ENCODE results near the gene VTCN1.
"Not testable (repeated sequence)": the region's sequence is repeated elsewhere in the genome, so short reads cannot be mapped to it uniquely, and the experiment has no call there.

VTCN1 gene

DNA sequence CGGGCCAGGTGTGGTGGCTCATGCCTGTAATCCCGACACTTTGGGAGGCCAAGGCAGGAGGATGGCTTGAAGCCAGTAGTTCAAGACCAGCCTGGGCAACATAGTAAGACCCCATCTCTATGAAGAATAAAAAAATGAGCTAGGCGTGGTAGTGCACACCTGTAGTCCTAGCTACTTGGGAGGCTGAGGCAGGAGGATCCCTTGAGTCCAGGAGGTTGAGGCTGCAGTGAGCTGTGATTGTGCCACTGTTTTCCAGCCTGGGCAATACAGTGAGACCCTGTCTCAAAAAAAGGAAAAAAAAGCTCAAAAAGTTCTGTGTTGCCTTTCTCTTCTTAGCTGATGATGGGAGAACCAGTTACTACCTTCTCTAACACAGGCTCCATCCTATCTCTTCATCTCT, 108.9 kb downstream of the VTCN1 start:
- DNase-seq (ENCODE audit: low read depth in 1 of 2, low spot score in 1 of 2): not testable (repeated sequence)

DNA sequence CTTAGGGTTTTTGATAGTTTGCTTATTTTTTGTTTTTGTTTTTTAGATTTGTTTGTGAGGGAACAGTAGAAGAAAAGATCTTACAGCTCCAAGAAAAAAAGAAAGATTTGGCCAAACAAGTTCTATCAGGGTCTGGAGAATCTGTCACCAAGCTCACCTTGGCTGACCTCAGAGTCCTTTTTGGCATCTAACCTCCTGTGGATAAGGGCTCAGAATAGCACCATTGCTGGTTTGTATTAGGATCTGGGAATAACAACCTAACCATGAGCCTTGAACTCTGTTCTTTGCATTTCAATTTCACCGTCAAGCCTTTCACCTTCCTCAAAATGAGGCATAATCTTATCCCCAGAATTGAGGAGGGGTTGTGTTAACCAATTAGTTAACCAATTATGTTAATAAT, 109.4 kb downstream of the VTCN1 start:
- no peak for DNase-seq (ENCODE audit: low read depth in 1 of 2, low spot score in 1 of 2)

DNA sequence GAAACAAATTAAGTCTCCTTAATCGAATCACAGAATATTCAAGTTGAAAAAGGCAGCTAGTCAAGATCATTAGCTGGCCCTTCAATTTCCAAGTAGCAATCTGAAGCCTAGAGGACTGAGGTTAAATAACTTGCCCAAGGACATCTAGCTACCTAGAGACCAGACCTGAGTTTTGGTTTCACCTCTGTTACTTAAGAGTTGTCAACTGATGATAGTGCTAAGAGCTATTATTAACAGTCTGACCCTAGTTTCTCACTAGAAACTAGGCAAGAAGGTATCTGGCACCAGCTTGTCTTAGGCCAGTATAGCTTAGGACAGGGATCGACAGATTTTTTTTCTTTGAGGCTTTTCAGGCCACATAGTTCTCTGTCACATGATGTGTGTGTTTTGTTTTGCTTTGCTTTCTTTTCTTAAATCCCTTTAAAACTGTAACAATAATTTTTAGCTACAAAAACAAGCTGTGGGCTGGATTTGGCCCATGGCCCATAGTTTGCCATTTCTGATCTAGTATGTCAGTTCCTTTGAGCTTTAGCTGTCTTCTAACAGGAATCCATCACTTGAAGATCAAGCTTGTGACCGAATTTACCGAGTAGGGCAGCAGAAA, 112.3 kb downstream of the VTCN1 start:
- no peak for DNase-seq (ENCODE audit: low read depth in 1 of 2, low spot score in 1 of 2)

- no peak for DNase-seq (ENCODE audit: low read depth in 1 of 2, low spot score in 1 of 2)
Observed at GRCh38 chr1:117097443-117097842, 113.3 kb downstream of the VTCN1 start.

DNA sequence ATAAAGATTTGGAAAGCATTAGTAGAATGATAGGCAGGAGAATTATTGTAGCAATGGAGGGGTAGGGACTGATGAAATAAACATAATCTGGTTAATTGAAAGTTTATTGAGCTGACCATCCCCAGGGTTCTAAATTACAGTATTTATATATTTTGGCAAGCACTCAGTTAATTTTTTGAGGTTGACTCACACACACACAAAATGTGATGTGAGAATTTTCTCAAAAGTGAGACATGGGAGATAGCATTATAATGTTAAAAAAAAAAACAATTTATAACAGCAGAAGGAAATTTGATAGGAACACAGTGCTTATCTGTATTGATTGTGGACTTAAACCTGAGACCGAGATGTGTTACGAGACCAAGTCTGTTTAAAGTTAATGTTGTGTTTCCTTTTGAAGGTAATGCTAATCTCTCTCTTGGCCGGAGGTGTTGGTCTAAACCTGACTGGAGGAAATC, 113.7 kb downstream of the VTCN1 start:
- no peak for DNase-seq (ENCODE audit: low read depth in 1 of 2, low spot score in 1 of 2)

DNA sequence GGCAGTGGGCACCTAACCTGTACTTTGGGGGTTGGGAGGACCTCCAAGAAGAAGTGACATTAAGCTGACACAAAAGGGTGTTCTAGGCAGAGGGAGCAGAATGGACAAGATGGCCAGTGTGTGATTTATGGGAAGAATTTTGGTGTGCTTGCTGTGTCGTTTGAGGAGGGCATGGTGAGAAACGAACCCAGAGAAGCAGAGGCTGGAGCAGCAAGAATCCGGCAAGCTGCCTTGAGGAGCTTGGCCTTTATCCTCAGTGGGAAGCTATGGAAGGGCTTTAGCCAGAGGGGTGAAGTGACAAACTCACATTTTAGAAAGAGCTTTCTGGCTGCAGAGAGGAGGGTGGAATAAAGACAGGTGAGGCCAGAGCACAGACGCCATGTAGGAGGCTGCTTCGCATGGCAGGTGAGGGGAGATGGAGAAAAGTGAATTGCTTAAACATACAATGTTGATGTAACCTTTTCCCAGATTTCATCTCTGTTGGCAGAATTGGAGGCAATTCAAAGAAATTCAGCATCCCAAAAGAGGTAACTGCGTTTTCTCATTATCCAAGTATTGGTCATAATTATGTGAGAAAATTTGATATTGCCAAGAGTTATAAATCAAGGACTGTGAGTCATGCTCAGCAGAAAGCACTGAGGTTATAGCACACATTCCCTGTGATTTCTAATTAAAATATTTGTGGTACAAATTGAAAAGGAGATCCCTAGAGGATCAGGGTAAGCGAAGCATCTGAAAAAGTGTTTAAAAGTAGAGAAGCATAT, 115.7 kb downstream of the VTCN1 start:
- no peak for DNase-seq (ENCODE audit: low read depth in 1 of 2, low spot score in 1 of 2)

- no peak for DNase-seq (ENCODE audit: low read depth in 1 of 2, low spot score in 1 of 2)
Observed at GRCh38 chr1:117093870-117094621, 116.7 kb downstream of the VTCN1 start.
